ENCODE results near the gene PLD6.

GRCh38 chr17:17172990-17173389 is 33.1 kb downstream of the PLD6 start:
- no peak for TF ChIP-seq POLR2AphosphoS5 (IDR thresholded peaks at IDR 0.05)
- TF ChIP-seq EP300 (IDR thresholded peaks at IDR 0.05), result no peak
- TF ChIP-seq POLR2A (IDR thresholded peaks at IDR 0.05; ENCODE audit: low read depth), result no peak
